Activated CD4-positive, alpha-beta T cell treated with anti-CD3 and anti-CD28 coated beads, Interleukin-2, amount 10 ng/mL, durations not matched to agents 7 days and 5 days (primary cell): ENCODE measurements around the gene HOXA9. TPM values are rescaled to one million over a fixed set of nuclear protein-coding genes. Genes with fewer than 3 reads are reported as not detected.
A peak's percentile ranks its signal among the peaks of the same experiment; 100 is the strongest.

Source experiments
- CTCF ChIA-PET: fragments of 350-600 bp; sonication (Branson Sonifier 250); formaldehyde crosslinking; loops from one replicate; lab custom pipeline; 2021; ENCODE audit warnings: antibody characterized with exemption; lab: Charles Lee
- POLR2A ChIA-PET: fragments of 350-600 bp; sonication (Branson Sonifier 250); formaldehyde crosslinking; loops from one replicate; lab custom pipeline; 2021; ENCODE audit warnings: antibody characterized with exemption; lab: Charles Lee
- DNase-seq: peaks from one replicate; pipeline ENCODE4 v3.0.0-alpha.2; 2020
- H3K27ac Mint-ChIP-seq: one replicate; pipeline ENCODE4 v1.8.0; 2021; ENCODE audit warnings: mild to moderate bottlenecking, moderate library complexity, mixed read lengths
- H3K27me3 Mint-ChIP-seq: one replicate; pipeline ENCODE4 v1.8.0; 2021; ENCODE audit warnings: mixed read lengths
- H3K36me3 Mint-ChIP-seq: one replicate; pipeline ENCODE4 v1.8.0; 2021; ENCODE audit warnings: low read depth, mixed read lengths
- H3K4me1 Mint-ChIP-seq: one replicate; pipeline ENCODE4 v1.8.0; 2021; ENCODE audit warnings: mixed read lengths
- H3K4me3 Mint-ChIP-seq: one replicate; pipeline ENCODE4 v1.8.0; 2021; ENCODE audit warnings: mild to moderate bottlenecking, moderate library complexity, mixed read lengths
- H3K9me3 Mint-ChIP-seq: one replicate; pipeline ENCODE4 v1.8.0; 2021; ENCODE audit warnings: mixed read lengths
- total RNA-seq, 2 experiments: library from RNA; stranded (reverse); gene quantifications; one replicate each; pipeline ENCODE4 v1.2.3, GENCODE V29; 2021

The HOXA9 gene
- total RNA-seq, 2 experiments from 2014 or later, result not detected

GRCh38 chr7:27198871-27199801 lies 33.8 kb upstream of the HOXA9 start:
- no peaks in the 10 kb centered on the region for H3K9me3 Mint-ChIP-seq
- peak overlapping the region; percentile 62 for H3K27ac Mint-ChIP-seq
- peaks cover 86% of the 10 kb centered on the region for H3K27me3 Mint-ChIP-seq
- peaks cover 19% of the 10 kb centered on the region for H3K4me1 Mint-ChIP-seq
- ChIA-PET CTCF (interaction anchor here (0.6 to 2.1 kb wide), 9 partner anchors 11 to 881 kb away, joined by 3 to 9 read pairs (median 4); partner anchors contain the start of gene EVX1), POLR2A (no interaction called here)
- DNase-seq, result no peak
- H3K4me3 Mint-ChIP-seq, result peak overlapping the region; percentile 60
- peaks cover 2% of the 10 kb centered on the region for H3K36me3 Mint-ChIP-seq

DNA sequence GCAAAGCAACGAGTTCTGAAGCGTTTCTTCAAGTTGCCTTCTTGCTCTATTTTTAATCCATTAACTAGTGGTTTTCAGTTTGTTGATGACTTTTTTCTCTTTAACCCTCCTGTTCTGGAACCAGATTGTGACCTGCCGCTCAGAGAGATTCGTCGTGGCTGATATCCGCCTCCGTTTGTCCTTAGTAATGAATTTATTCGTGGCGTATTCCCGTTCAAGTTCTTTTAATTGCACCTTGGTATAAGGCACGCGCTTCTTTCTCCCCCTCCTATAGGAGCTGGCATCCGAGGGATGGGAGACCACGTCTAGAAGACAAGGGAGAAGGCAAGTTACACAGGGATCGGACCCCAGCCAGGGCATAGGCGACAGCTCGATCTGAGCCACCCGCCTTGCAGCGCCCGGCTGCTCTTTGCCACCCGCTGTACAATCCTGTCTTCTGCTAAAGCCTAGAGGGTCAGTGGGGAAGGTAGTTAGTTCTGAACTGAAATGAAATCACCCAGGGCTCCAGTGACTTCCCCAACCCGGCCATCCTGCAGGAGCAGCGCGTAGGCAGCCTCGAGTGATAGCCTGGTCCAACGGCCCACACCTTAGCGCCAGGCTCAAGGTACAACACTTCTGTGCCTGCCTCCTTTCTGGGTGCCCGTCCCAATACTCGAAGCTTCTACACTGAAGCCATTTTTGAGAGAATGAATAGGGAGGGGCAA lies 33.0 kb upstream of the HOXA9 start:
- no peak for DNase-seq
- peaks cover 86% of the 10 kb centered on the region for H3K27me3 Mint-ChIP-seq
- ChIA-PET CTCF (interaction anchor here (0.6 to 2.1 kb wide), 6 partner anchors 11 to 882 kb away, joined by 3 to 9 read pairs (median 5); no protein-coding TSS in a partner anchor), POLR2A (no interaction called here)
- no peak overlapping the region for H3K27ac Mint-ChIP-seq
- peak overlapping the region; percentile 4 for H3K4me3 Mint-ChIP-seq
- no peaks in the 10 kb centered on the region for H3K36me3 Mint-ChIP-seq
- no peaks in the 10 kb centered on the region for H3K9me3 Mint-ChIP-seq
- peaks cover 16% of the 10 kb centered on the region for H3K4me1 Mint-ChIP-seq

DNA sequence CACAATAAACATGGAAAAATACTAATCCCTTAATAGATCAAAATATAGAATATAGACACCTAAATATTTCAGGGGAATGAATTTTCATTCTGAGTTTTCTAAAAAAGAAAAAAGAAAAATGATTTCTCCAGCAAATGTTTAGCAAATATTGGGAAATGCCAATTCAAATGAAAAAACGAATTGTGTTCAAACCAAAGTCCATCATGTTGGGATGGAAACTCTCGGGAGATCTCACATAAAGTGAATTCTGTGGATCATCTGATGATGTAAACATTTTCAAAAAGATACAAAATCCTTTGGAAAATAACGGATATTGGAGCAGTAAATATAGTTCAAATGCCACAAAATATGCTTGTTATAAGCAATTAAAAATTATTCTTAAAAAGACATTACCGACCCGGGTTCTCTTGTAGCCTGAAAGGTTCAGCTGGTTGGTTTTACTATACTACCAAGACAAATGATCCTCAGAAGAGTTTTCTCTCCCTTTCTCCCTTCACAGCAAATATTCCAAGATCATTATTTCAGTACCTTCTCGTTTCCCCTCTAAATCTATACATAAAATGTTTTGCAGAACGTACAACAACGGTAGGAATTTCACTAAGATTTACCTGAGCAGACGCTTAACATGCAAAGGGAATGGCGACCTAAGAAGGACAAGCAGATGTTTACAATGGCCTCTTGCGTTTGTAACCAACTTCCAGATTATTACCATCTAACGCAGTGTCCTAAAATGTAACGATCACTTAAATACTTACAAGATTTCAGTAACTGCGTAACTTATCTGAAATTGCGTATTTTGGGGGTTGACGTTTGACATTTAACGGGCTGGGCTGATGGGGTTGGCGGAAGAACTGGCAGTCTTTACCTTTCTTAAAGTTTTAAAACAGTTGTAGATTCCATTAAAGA lies 32.1 kb upstream of the HOXA9 start:
- H3K27me3 Mint-ChIP-seq, result peaks cover 84% of the 10 kb centered on the region
- POLR2A ChIA-PET, result no interaction called here
- CTCF ChIA-PET, result interaction anchor here (0.9 to 2.1 kb wide), 2 partner anchors 13 to 42 kb away, joined by 3 to 9 read pairs; no protein-coding TSS in a partner anchor
- no peak for DNase-seq
- H3K4me1 Mint-ChIP-seq, result peaks cover 16% of the 10 kb centered on the region
- H3K36me3 Mint-ChIP-seq, result no peaks in the 10 kb centered on the region
- H3K4me3 Mint-ChIP-seq, result no peak overlapping the region
- H3K27ac Mint-ChIP-seq, result peak overlapping the region; percentile 4
- H3K9me3 Mint-ChIP-seq, result no peaks in the 10 kb centered on the region

- H3K27ac Mint-ChIP-seq, result no peak overlapping the region
- CTCF ChIA-PET, result interaction anchor here (0.5 to 2.5 kb wide), 16 partner anchors 8 to 825 kb away, joined by 3 to 18 read pairs (median 3); partner anchors contain the start of genes EVX1, HOXA11 and HOXA3
- DNase-seq, result peak; percentile 86
- POLR2A ChIA-PET, result interaction anchor here (0.7 kb wide), 1 partner anchor 10 kb away, joined by 3 read pairs; no protein-coding TSS in a partner anchor
- no peak overlapping the region for H3K4me3 Mint-ChIP-seq
- no peaks in the 10 kb centered on the region for H3K36me3 Mint-ChIP-seq
- peaks cover 84% of the 10 kb centered on the region for H3K27me3 Mint-ChIP-seq
- H3K9me3 Mint-ChIP-seq, result no peaks in the 10 kb centered on the region
- H3K4me1 Mint-ChIP-seq, result peaks cover 16% of the 10 kb centered on the region
Measured at GRCh38 chr7:27196287-27196767, 31.0 kb upstream of the HOXA9 start.

DNA sequence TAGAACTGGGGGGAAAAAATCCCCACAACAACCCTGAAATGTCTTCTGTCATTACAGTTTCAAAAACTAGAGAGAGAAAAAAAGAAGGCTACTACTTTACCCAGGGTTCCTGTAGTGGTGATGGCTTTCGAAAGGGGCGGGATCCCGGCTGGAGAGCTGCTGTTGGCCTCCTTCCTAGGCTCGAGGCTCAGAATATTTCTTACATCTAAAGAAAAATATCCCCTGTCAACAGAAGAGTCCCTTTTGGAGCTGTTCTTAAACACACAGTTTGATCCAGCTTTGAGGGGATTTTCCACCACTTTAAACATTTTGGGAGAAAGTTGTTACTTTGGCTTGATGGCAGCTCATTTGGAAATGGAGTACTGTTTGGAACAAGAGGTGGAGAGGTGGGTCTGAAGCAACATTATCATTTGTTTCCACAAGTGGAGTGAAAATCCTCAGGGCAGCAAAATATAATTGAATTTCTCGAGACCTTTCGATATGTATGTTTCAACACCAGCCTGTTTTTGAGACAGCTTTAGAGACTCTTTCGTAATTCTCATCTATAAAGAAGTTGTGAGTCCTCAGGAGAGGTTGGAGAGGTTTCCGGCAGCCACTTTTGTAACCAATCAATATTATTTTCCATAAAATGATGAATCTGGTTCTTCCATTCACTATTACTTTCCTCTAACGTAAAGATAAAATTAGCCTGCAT lies 29.5 kb upstream of the HOXA9 start:
- Mint-ChIP-seq H3K9me3 (no peaks in the 10 kb centered on the region), H3K27me3 (peaks cover 86% of the 10 kb centered on the region), H3K4me1 (peaks cover 9% of the 10 kb centered on the region), H3K36me3 (no peaks in the 10 kb centered on the region), H3K4me3 (no peak overlapping the region), H3K27ac (no peak overlapping the region)
- ChIA-PET POLR2A (no interaction called here), CTCF (interaction anchor here (1.2 to 2.5 kb wide), 4 partner anchors 9 to 725 kb away, joined by 3 to 18 read pairs (median 4); partner anchors contain the start of gene HOXA11)
- DNase-seq, result no peak

GRCh38 chr7:27194002-27194352 lies 28.6 kb upstream of the HOXA9 start:
- DNase-seq, result no peak
- ChIA-PET CTCF (interaction anchor here (1.2 kb wide), 1 partner anchor 40 kb away, joined by 3 read pairs; no protein-coding TSS in a partner anchor), POLR2A (no interaction called here)
- Mint-ChIP-seq H3K4me3 (no peak overlapping the region), H3K27ac (no peak overlapping the region), H3K9me3 (no peaks in the 10 kb centered on the region), H3K4me1 (peaks cover 16% of the 10 kb centered on the region), H3K36me3 (peaks cover 2% of the 10 kb centered on the region), H3K27me3 (peaks cover 89% of the 10 kb centered on the region)

GRCh38 chr7:27193335-27194001 lies 28.1 kb upstream of the HOXA9 start:
- ChIA-PET CTCF (interaction anchor here (2.3 kb wide), 1 partner anchor 32 kb away, joined by 8 read pairs; no protein-coding TSS in a partner anchor), POLR2A (no interaction called here)
- no peak overlapping the region for H3K27ac Mint-ChIP-seq
- peaks cover 5% of the 10 kb centered on the region for H3K36me3 Mint-ChIP-seq
- no peak overlapping the region for H3K4me3 Mint-ChIP-seq
- peaks cover 88% of the 10 kb centered on the region for H3K27me3 Mint-ChIP-seq
- H3K9me3 Mint-ChIP-seq, result no peaks in the 10 kb centered on the region
- DNase-seq, result no peak
- peaks cover 20% of the 10 kb centered on the region for H3K4me1 Mint-ChIP-seq

- ChIA-PET POLR2A (no interaction called here), CTCF (interaction anchor here (0.6 to 2.3 kb wide), 4 partner anchors 11 to 152 kb away, joined by 3 to 8 read pairs (median 3); no protein-coding TSS in a partner anchor)
- Mint-ChIP-seq H3K9me3 (no peaks in the 10 kb centered on the region), H3K36me3 (peaks cover 7% of the 10 kb centered on the region), H3K4me3 (peak overlapping the region; percentile 25), H3K27ac (no peak overlapping the region), H3K4me1 (peaks cover 24% of the 10 kb centered on the region), H3K27me3 (peaks cover 88% of the 10 kb centered on the region)
- DNase-seq, result no peak
Measured at GRCh38 chr7:27192546-27193334, 27.4 kb upstream of the HOXA9 start.

DNA sequence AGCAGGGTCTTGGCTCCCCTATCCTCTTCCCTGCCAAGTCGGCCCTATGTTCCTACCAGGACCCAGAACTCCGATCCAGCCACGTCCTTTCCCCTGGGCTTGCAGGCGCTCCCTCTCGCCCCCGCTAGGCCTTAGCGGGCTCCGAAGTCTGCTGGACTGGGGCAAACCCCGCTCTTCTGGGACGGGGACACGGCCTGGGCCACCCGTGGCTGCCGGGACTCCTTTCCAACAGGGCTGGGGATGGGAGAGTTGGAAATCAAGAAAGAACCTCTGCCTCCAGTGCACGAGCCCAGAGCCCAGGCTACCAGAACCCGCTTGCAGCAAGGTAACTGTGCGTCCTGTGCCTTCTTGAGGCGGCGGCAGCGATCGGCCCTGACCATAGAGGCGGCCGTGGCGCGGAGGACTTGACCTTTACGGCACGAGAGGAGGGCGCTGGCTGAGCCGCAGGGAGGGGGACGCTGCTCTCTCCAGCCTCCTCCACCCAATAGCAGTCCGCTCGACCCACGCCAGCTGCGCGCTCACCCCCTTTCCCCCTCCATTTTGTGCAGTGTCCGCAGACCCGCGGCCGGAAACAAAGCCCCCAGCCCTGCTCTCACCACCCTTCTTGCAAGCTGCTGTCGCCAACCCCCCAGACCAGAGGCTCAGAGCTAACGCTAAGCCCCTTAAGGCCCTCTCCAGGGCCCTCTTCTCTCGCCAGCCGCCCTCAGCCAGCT lies 26.7 kb upstream of the HOXA9 start:
- Mint-ChIP-seq H3K36me3 (peaks cover 7% of the 10 kb centered on the region), H3K27ac (no peak overlapping the region), H3K9me3 (no peaks in the 10 kb centered on the region), H3K4me1 (peaks cover 29% of the 10 kb centered on the region), H3K27me3 (peaks cover 88% of the 10 kb centered on the region), H3K4me3 (no peak overlapping the region)
- DNase-seq, result no peak
- ChIA-PET POLR2A (no interaction called here), CTCF (interaction anchor here (0.6 to 2.3 kb wide), 4 partner anchors 12 to 152 kb away, joined by 3 to 8 read pairs (median 3); no protein-coding TSS in a partner anchor)
